ENCODE measurements around the gene GLIPR1L2. TPM values are rescaled to one million over a fixed set of nuclear protein-coding genes. Genes with fewer than 3 reads are reported as not detected.

GLIPR1L2 gene
- total and polyA plus RNA-seq, 4 donors: 0.22 to 3.7 (median 0.82) TPM

GRCh38 chr12:75477137-75477536 is 86.2 kb downstream of the GLIPR1L2 start:
- Histone ChIP-seq H3K27me3 (ENCODE audit: control insufficient read depth in 3 of 3, insufficient read depth in 3 of 3, low read length in 2 of 3) (no peaks in the 10 kb centered on the region), H3K9ac (ENCODE audit: insufficient read depth in 1 of 2, low read length in 2 of 2) (no peak overlapping the region), H3K27ac (ENCODE audit: low read depth in 1 of 2, low read length in 1 of 2) (no peak overlapping the region), H3K36me3 (ENCODE audit: control insufficient read depth in 4 of 4, insufficient read depth in 4 of 4, low read length in 4 of 4) (no peaks in the 10 kb centered on the region), H3K9me3 (ENCODE audit: control insufficient read depth in 4 of 4, insufficient read depth in 3 of 4, low read length in 3 of 4) (no peaks in the 10 kb centered on the region), H3K4me3 (no peak overlapping the region), H3K4me1 (ENCODE audit: control insufficient read depth in 5 of 5, insufficient read depth in 5 of 5, low read length in 5 of 5) (peaks cover 0 to 4% (median 2%) of the 10 kb centered on the region in 5 donors)
- TF ChIP-seq CTCF (IDR thresholded peaks at IDR 0.05; ENCODE audit: control extremely low read depth, extremely low read depth): no peak
- 82% methylated on average over 2 of the region's 2 CpGs for WGBS, 2 donors
- DNase-seq: no peak
- ATAC-seq (ENCODE audit: insufficient read depth, low FRiP score): no peak

- H3K9me3 ChIP-seq (ENCODE audit: control insufficient read depth in 4 of 4, insufficient read depth in 3 of 4, low read length in 3 of 4): no peaks in the 10 kb centered on the region
- WGBS, 2 donors: 23 to 47% methylated on average over 5 of the region's 5 CpGs
- H3K4me1 ChIP-seq (ENCODE audit: control insufficient read depth in 5 of 5, insufficient read depth in 5 of 5, low read length in 5 of 5): peaks cover 0 to 4% (median 2%) of the 10 kb centered on the region in 5 donors
- H3K27me3 ChIP-seq (ENCODE audit: control insufficient read depth in 3 of 3, insufficient read depth in 3 of 3, low read length in 2 of 3): no peaks in the 10 kb centered on the region
- TF ChIP-seq CTCF (IDR thresholded peaks at IDR 0.05; ENCODE audit: control extremely low read depth, extremely low read depth): no peak
- H3K36me3 ChIP-seq (ENCODE audit: control insufficient read depth in 4 of 4, insufficient read depth in 4 of 4, low read length in 4 of 4): no peaks in the 10 kb centered on the region
- no peak overlapping the region for H3K9ac ChIP-seq (ENCODE audit: insufficient read depth in 1 of 2, low read length in 2 of 2)
- H3K4me3 ChIP-seq: no peak overlapping the region
- no peak for ATAC-seq (ENCODE audit: insufficient read depth, low FRiP score)
- H3K27ac ChIP-seq (ENCODE audit: low read depth in 1 of 2, low read length in 1 of 2): no peak overlapping the region
- DNase-seq: peak in 2 of 3 donors; percentile 29 to 52
Observed at GRCh38 chr12:75478116-75478794, 87.4 kb downstream of the GLIPR1L2 start.

- no peaks in the 10 kb centered on the region for H3K27me3 ChIP-seq (ENCODE audit: control insufficient read depth in 3 of 3, insufficient read depth in 3 of 3, low read length in 2 of 3)
- DNase-seq (peak in 1 of 3 donors; percentile 45), ATAC-seq (ENCODE audit: insufficient read depth, low FRiP score) (no peak)
- peak overlapping the region; percentile 42 to 64 for H3K27ac ChIP-seq (ENCODE audit: low read depth in 1 of 2, low read length in 1 of 2)
- peaks cover 0 to 4% (median 2%) of the 10 kb centered on the region in 5 donors for H3K4me1 ChIP-seq (ENCODE audit: control insufficient read depth in 5 of 5, insufficient read depth in 5 of 5, low read length in 5 of 5)
- TF ChIP-seq CTCF (IDR thresholded peaks at IDR 0.05; ENCODE audit: control extremely low read depth, extremely low read depth): no peak
- H3K9ac ChIP-seq (ENCODE audit: insufficient read depth in 1 of 2, low read length in 2 of 2): peak overlapping the region in 1 of 2 donors; percentile 16
- H3K4me3 ChIP-seq: no peak overlapping the region
- H3K36me3 ChIP-seq (ENCODE audit: control insufficient read depth in 4 of 4, insufficient read depth in 4 of 4, low read length in 4 of 4): no peaks in the 10 kb centered on the region
- no peaks in the 10 kb centered on the region for H3K9me3 ChIP-seq (ENCODE audit: control insufficient read depth in 4 of 4, insufficient read depth in 3 of 4, low read length in 3 of 4)
- 26 to 39% methylated on average over 2 of the region's 2 CpGs for WGBS, 2 donors
Observed at GRCh38 chr12:75479963-75480461, 89.1 kb downstream of the GLIPR1L2 start.
